HUES64 (cell line): ENCODE measurements around the gene ABHD12.

Experiments used
- H3K27ac ChIP-seq: 2 replicates; pipeline ENCODE4 v1.7.0; 2013; ENCODE audit warnings: low read depth, low read length, inconsistent platforms
- H3K27me3 ChIP-seq: 2 replicates; pipeline ENCODE4 v1.6.1; 2013; ENCODE audit warnings: mild to moderate bottlenecking, low read length; ENCODE audit not compliant: insufficient read depth
- H3K36me3 ChIP-seq: 2 replicates; pipeline ENCODE4 v1.6.1; 2013; ENCODE audit warnings: mild to moderate bottlenecking, low read length; ENCODE audit not compliant: insufficient read depth
- H3K4me1 ChIP-seq: 2 replicates; pipeline ENCODE4 v1.6.1; 2013; ENCODE audit warnings: mild to moderate bottlenecking, low read length, moderate library complexity; ENCODE audit not compliant: insufficient read depth
- H3K4me3 ChIP-seq: 2 replicates; pipeline ENCODE4 v1.5.1; 2013; ENCODE audit warnings: mild to moderate bottlenecking, low read length, moderate library complexity
- H3K9ac ChIP-seq: 2 replicates; pipeline ENCODE4 v1.6.1; 2013; ENCODE audit warnings: mild to moderate bottlenecking, low read depth, low read length
- H3K9me3 ChIP-seq: 2 replicates; pipeline ENCODE4 v1.6.1; 2013; ENCODE audit warnings: low read depth, low read length; ENCODE audit not compliant: insufficient read depth
- WGBS: fragments of 150-250, 120-280 bp; methylation state at CpG from one replicate; pipeline ENCODE4 v1.1.7; 2013; ENCODE audit warnings: missing lambda C conversion rate; 5-methylcytosine and 5-hydroxymethylcytosine counted together

ABHD12 gene

DNA sequence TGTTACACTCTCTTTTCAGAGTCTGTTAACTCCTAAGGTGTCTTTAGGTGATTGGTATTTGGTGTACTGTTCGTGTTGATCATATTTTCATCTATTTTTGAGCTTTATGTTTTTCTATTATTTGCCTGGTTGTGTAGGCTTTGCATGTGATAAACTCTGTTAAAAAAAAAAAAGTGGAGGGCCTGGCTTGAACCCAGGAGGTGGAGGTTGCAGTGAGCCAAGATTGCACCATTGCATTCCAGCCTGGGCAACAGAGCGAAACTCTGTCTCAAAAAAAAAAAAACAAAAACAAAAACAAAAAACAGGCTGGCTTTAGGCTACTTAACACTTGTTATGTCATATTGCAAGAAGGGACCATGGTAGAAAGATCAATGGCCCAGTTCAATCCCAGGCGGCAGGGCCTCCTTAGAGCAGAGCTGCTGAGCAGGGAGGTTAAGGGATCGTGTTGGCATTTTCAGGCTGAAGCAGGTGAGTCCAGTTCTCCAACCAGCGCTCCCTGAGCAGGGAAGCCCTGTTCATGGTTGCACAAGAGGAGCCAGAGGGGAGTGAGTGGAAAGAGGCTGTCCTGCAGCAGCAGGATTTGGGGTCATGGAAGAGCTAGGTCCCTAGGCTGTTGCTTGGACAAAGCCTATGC is 134.3 kb downstream of the ABHD12 start:
- Histone ChIP-seq H3K4me1 (no peaks in the 10 kb centered on the region), H3K4me3 (no peak overlapping the region), H3K27ac (no peak overlapping the region), H3K9ac (no peak overlapping the region), H3K36me3 (peaks cover 30% of the 10 kb centered on the region), H3K9me3 (peaks cover 8% of the 10 kb centered on the region; the same call in 1 of the 2 replicates), H3K27me3 (no peaks in the 10 kb centered on the region)
- 93% methylated on average over 5 of the region's 5 CpGs for WGBS

DNA sequence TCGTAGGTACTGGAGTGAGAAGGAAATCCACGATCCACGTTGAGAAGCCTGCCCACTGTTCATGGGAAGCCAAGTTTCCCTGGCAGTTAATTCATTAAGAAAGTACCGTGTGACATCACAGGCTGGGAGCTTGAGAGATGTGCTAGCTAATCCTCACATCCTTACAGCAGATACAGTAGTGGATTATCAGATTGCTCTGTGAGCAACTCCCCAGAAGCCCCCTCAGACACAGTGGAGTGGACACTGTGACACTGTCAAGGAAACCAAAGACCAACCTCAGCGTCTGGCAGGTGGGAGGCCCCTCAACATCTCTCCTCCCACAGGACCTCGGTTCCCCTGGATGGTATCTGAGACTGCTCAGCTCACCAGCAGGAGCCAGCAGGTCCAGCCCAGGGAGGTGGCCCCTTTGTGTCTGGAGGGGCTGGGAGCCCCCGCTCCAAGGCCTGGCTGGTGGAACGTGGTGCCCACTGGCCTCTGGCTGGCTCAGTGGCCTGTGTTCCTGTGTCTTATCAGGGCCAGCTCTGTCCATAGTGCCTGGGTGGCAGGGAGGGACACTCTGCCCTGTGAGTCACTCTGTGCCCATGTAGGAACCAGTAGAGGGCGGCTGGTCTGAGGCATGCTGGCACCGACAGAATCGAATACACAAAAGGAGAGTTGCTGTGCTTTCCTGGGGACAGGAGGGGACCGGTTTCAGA is 135.5 kb downstream of the ABHD12 start:
- Histone ChIP-seq H3K4me1 (peaks cover 4% of the 10 kb centered on the region; the same call in 1 of the 2 replicates), H3K9ac (no peak overlapping the region)

DNA sequence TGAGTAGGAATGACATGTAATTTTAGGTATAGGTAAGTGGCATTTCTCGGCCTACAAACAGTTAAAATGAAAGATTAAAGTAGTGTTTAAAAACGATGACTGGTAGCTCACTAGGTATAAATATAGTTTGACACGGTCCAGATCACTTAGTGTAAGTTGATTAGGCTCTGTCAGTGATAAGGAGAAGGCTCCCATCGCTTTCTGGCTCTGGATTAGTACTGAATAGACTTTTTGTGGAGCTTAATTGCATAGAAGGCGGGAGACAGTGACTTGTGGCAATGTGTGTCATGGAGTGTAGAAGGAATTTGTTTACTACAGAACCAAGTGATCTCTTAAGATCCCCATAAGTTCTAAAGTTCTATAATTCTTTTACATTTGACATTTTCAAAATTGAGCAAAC is 136.1 kb downstream of the ABHD12 start:
- Histone ChIP-seq H3K4me3 (no peak overlapping the region), H3K4me1 (peaks cover 5% of the 10 kb centered on the region; the same call in 1 of the 2 replicates), H3K9me3 (no peaks in the 10 kb centered on the region), H3K27me3 (no peaks in the 10 kb centered on the region), H3K9ac (no peak overlapping the region), H3K27ac (no peak overlapping the region), H3K36me3 (peaks cover 18% of the 10 kb centered on the region)
- WGBS = 89% methylated on average over 5 of the region's 5 CpGs

More for the DNA sequence above, 135.5 kb downstream of the ABHD12 start:
- WGBS = 91% methylated on average over 12 of the region's 12 CpGs
- H3K9me3 ChIP-seq = peaks cover 2% of the 10 kb centered on the region; the same call in 1 of the 2 replicates
- H3K27me3 ChIP-seq = no peaks in the 10 kb centered on the region
- H3K27ac ChIP-seq = no peak overlapping the region
- no peak overlapping the region for H3K4me3 ChIP-seq
- H3K36me3 ChIP-seq = peaks cover 23% of the 10 kb centered on the region

DNA sequence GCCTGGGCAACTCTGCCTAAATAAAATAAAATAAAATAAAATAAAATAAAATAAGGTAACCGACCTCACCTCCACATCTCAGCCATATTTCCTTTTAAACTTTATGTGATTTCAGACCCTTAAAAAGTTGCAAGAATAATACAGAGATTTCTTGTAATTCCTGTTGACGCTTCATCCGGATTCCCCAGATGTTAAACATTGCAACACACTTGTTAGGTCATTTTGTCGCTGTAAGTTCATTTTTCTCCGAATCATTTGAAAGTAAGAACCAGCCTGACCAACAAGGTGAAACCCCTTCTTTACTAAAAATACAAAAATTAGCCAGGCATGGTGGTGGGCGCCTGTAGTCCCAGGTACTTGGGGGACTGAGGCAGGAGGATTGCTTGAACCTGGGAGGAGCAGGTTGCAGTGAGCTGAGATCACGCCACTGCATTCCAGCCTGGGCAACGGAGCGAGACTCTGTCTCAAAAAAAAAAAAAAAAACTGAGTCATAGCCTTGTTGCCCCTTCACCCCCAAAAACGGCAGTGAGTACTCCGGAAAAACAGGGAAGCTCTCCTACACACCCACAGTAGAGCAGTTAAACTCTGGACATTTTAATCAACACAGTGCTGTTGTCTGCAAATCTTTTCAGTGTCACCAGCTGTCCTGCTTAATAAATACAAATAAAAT is 136.9 kb downstream of the ABHD12 start:
- H3K36me3 ChIP-seq = peaks cover 10% of the 10 kb centered on the region
- H3K4me3 ChIP-seq = no peak overlapping the region
- peaks cover 10% of the 10 kb centered on the region for H3K4me1 ChIP-seq
- 94% methylated on average over 11 of the region's 11 CpGs for WGBS
- no peaks in the 10 kb centered on the region for H3K27me3 ChIP-seq
- no peak overlapping the region for H3K9ac ChIP-seq
- H3K27ac ChIP-seq = no peak overlapping the region
- no peaks in the 10 kb centered on the region for H3K9me3 ChIP-seq

DNA sequence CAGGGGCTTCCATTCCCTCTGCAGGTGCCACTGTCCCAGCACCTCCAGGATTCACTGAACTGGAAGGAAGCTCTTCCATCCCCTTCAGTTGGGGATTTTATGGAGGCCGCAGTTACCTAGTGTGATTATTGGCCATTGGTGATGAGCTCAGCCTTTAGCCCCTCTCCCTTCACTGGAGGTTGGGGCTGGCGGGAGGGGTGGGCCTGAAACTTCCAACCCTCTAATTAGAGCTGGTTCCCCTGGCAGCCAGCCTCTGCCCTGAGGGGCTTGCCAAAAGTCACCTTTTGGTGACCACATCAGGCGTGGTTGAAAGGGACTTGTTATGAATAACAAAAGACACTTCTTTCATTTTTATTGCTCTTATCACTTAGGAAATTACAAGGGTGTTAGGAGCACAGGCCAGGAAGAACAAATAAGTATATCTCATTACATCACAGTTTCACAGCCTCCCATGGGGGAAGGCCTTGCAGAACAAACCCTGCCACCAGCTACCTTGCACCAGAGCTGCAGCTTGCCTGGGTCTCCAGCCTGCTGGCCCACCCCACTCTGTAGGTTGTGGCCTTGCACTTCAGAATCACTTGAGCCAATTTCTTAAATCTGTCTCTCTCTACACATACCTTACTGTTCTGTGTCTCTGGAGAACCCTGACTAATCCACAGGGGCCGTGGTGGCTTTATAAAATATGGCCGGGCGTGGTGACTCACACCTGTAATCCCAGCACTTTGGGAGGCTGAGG is 137.8 kb downstream of the ABHD12 start:
- WGBS = 85% methylated on average over 5 of the region's 6 CpGs
- H3K27ac ChIP-seq = no peak overlapping the region
- H3K27me3 ChIP-seq = no peaks in the 10 kb centered on the region
- no peak overlapping the region for H3K4me3 ChIP-seq
- H3K9me3 ChIP-seq = no peaks in the 10 kb centered on the region
- H3K9ac ChIP-seq = no peak overlapping the region
- H3K4me1 ChIP-seq = peaks cover 10% of the 10 kb centered on the region
- peaks cover 9% of the 10 kb centered on the region for H3K36me3 ChIP-seq

DNA sequence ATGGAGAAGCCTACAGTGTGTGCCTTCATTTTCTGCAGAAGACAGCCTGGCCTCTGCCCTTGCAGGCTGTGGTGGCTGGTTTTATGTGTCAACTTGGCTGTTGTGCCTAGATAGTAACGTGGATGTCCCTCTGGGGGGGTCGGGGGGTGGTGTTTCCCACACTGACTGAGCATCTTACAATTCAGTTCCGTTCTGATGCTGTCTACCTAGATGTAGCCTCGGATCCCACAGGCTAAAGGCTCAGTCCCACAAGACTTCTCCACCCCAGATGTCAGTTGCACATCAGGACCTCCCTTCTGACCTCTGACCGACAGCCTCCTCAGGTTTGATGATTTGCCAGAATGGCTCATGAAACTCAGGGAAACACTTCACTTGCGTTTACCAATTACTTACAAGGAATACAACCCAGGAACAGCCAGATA is 138.4 kb downstream of the ABHD12 start:
- H3K9me3 ChIP-seq = no peaks in the 10 kb centered on the region
- H3K4me3 ChIP-seq = no peak overlapping the region
- peaks cover 9% of the 10 kb centered on the region for H3K36me3 ChIP-seq
- no peak overlapping the region for H3K27ac ChIP-seq
- H3K9ac ChIP-seq = no peak overlapping the region
- peaks cover 10% of the 10 kb centered on the region for H3K4me1 ChIP-seq
- H3K27me3 ChIP-seq = peaks cover 2% of the 10 kb centered on the region; the same call in 1 of the 2 replicates
- WGBS = 92% methylated on average over 6 of the region's 6 CpGs

DNA sequence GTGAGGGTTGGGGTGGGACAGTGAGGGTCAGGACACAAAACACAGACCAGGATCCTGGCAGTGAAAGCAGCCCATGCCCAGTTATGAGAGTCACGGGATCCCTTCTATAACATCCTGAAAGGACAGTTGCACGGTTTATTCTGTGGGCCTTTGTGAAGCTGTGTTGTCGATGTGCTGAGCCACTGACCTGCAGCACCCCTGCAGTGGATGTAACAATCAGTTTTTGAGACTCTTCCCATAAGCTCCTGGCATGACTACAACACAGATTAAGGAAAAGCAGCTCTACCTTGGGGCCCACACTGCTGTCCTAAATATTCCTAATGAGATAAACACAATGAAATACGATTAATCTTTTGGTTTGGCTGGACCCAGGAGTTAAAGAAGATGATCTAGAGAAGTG is 139.1 kb downstream of the ABHD12 start:
- H3K36me3 ChIP-seq = peaks cover 9% of the 10 kb centered on the region
- no peak overlapping the region for H3K27ac ChIP-seq
- 92% methylated on average over 4 of the region's 4 CpGs for WGBS
- H3K4me3 ChIP-seq = no peak overlapping the region
- H3K9ac ChIP-seq = no peak overlapping the region
- H3K27me3 ChIP-seq = peaks cover 9% of the 10 kb centered on the region
- H3K4me1 ChIP-seq = peaks cover 15% of the 10 kb centered on the region
- no peaks in the 10 kb centered on the region for H3K9me3 ChIP-seq

DNA sequence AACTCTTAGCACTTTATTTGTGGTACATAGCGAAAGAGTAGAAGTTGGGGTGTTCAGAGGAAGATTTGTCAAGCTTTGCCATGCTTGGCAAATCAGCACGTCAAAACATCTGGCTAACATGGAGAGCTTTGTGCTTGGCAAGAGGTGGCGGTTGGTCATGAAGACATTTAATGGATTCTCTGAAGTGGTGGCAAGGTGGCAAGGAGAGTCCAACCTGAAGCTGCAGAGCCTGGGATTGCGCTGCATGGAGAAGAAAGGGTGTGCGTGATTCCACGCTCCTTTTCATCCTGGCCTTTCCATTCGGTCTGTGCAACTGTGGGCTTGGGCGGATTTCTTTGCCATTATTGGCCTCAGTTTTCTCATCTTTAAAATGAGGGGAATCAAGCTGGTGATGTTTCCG is 139.6 kb downstream of the ABHD12 start:
- WGBS = 96% methylated on average over 9 of the region's 9 CpGs
- H3K9me3 ChIP-seq = no peaks in the 10 kb centered on the region
- peaks cover 15% of the 10 kb centered on the region for H3K27me3 ChIP-seq
- peaks cover 16% of the 10 kb centered on the region for H3K4me1 ChIP-seq
- peaks cover 9% of the 10 kb centered on the region for H3K36me3 ChIP-seq
- no peak overlapping the region for H3K9ac ChIP-seq
- no peak overlapping the region for H3K4me3 ChIP-seq
- no peak overlapping the region for H3K27ac ChIP-seq

DNA sequence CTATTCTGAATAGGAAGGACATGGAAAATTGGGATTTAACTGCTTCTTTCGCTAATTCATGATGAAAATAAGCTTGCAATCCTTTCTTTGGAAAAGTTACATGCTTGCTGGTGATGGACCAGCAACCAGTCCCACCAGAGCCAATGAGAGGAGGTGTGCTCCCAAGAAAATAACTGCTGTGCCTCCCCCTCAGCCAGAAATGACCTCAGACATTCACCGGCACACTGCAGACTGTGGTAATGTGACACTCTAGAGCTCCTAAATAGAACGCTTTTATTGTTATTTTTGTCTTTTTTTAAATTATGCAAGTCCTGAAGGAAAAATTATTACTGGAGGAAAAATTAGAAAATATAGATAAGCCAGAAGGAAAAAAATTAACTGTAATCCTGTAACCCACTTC is 140.1 kb downstream of the ABHD12 start:
- H3K27me3 ChIP-seq = peaks cover 16% of the 10 kb centered on the region
- H3K4me3 ChIP-seq = no peak overlapping the region
- peaks cover 16% of the 10 kb centered on the region for H3K4me1 ChIP-seq
- 94% methylated on average over 2 of the region's 3 CpGs for WGBS
- no peak overlapping the region for H3K27ac ChIP-seq
- no peak overlapping the region for H3K9ac ChIP-seq
- no peaks in the 10 kb centered on the region for H3K9me3 ChIP-seq
- H3K36me3 ChIP-seq = peaks cover 9% of the 10 kb centered on the region
